ENCODE data around the gene FANCB. TPM values are rescaled to one million over a fixed set of nuclear protein-coding genes. Genes with fewer than 3 reads are reported as not detected.
A peak's percentile ranks its signal among the peaks of the same experiment; 100 is the strongest.

The FANCB gene
- total and polyA plus RNA-seq, 2 experiments from 2014 or later: 1.3 TPM; not detected in 1

DNA sequence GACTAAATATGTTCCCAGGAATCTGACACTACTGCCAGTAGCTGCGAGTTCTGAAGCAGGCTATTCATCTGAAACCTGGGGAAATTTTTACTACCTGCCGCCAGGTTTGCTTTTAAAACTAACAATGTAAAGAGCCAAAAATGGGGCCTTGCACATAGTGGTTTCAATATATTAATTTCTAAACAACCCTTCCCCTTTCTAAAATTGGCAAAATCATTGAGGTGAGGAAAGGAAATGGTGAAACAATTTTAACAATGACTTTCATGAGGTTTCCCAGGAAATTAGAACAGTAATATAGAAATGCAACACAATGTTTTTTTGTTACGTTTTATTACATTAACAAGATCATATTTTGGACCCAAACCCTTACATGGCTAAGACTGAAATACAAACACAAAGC lies 21.3 kb downstream of the FANCB start:
- Histone ChIP-seq H3K36me3 (no peaks in the 10 kb centered on the region), H3K4me1 (ENCODE audit: low read depth) (no peaks in the 10 kb centered on the region)
- DNase-seq (ENCODE audit: low read depth in 1 of 2, low spot score in 1 of 2): no peak

DNA sequence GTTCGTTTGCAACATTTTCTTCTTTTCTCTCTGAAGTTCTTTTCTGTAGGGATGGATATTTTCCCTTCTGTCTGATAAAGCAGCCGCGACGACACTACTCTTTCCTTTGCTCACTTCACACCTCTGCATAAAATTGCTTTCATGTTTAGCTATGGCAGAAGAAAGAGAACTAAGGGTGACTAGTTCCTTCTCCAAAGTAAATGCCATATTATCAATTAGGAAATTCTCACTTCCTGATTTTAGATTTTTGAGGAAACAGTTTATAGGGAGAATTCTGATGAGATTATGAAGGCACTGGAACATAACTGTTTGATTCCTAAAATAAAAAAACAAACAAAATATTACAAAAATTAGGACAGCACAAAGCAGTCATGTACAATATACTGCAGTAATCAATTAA lies 29.2 kb downstream of the FANCB start:
- no peaks in the 10 kb centered on the region for H3K4me1 ChIP-seq (ENCODE audit: low read depth)
- no peak for DNase-seq (ENCODE audit: low read depth in 1 of 2, low spot score in 1 of 2)
- H3K4me3 ChIP-seq: no peak overlapping the region
- H3K36me3 ChIP-seq: no peaks in the 10 kb centered on the region
- no peaks in the 10 kb centered on the region for H3K27me3 ChIP-seq
- H3K9me3 ChIP-seq (ENCODE audit: low read depth): no peaks in the 10 kb centered on the region
- no peak overlapping the region for H3K27ac ChIP-seq
- TF ChIP-seq, protein P1, sequence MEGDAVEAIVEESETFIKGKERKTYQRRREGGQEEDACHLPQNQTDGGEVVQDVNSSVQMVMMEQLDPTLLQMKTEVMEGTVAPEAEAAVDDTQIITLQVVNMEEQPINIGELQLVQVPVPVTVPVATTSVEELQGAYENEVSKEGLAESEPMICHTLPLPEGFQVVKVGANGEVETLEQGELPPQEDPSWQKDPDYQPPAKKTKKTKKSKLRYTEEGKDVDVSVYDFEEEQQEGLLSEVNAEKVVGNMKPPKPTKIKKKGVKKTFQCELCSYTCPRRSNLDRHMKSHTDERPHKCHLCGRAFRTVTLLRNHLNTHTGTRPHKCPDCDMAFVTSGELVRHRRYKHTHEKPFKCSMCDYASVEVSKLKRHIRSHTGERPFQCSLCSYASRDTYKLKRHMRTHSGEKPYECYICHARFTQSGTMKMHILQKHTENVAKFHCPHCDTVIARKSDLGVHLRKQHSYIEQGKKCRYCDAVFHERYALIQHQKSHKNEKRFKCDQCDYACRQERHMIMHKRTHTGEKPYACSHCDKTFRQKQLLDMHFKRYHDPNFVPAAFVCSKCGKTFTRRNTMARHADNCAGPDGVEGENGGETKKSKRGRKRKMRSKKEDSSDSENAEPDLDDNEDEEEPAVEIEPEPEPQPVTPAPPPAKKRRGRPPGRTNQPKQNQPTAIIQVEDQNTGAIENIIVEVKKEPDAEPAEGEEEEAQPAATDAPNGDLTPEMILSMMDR (IDR thresholded peaks at IDR 0.05; ENCODE audit: low read depth, low read length): no peak

More for the DNA sequence above, 21.3 kb downstream of the FANCB start:
- no peaks in the 10 kb centered on the region for H3K9me3 ChIP-seq (ENCODE audit: low read depth)
- no peak overlapping the region for H3K27ac ChIP-seq
- no peaks in the 10 kb centered on the region for H3K27me3 ChIP-seq
- TF ChIP-seq, protein P1 (IDR thresholded peaks at IDR 0.05; ENCODE audit: low read depth, low read length): no peak
- no peak overlapping the region for H3K4me3 ChIP-seq

DNA sequence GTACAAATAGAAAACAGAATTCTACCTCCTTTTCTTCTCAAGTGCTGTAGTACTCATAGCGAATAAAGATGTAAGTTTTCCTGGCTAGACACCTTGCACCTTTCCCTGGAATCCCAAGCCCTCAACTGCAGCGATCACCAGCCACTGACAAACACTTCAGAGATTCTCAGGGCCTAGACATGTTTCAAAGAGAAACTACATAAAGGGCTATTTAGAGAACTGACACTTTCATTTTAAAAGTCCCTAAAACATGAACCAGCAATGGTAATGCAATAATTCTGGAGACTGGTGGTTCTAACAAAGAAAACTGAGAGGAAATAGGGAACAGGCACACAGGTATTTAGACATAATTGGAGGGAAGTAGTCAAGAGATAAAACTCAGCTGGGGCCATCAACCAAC lies 35.7 kb downstream of the FANCB start:
- Histone ChIP-seq H3K36me3 (no peaks in the 10 kb centered on the region), H3K27ac (no peak overlapping the region), H3K27me3 (no peaks in the 10 kb centered on the region), H3K4me1 (ENCODE audit: low read depth) (no peaks in the 10 kb centered on the region), H3K4me3 (no peak overlapping the region), H3K9me3 (ENCODE audit: low read depth) (no peaks in the 10 kb centered on the region)
- DNase-seq (ENCODE audit: low read depth in 1 of 2, low spot score in 1 of 2): no peak
- TF ChIP-seq, protein P1 (IDR thresholded peaks at IDR 0.05; ENCODE audit: low read depth, low read length): no peak

DNA sequence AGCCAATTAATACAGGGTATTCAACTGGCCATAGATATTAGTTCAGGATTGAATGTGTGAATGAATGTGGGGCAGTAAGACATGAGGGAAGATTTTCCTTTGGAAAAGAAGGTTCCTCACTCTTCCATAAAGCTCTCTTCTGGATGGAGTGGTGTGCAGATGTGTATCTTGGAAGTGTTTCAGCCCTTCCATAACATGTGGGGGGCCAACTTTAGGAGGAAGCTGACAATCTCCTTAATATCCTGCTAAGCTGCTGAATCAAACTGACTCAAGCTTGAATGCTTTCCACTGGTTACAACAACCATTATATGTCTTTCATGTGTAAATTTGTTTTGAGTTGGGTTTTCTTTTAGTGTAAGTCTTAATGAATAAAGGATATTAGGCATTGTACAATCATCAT lies 40.3 kb downstream of the FANCB start:
- no peak for DNase-seq (ENCODE audit: low read depth in 1 of 2, low spot score in 1 of 2)
- H3K27me3 ChIP-seq: no peaks in the 10 kb centered on the region
- no peaks in the 10 kb centered on the region for H3K36me3 ChIP-seq
- H3K4me1 ChIP-seq (ENCODE audit: low read depth): no peaks in the 10 kb centered on the region
- TF ChIP-seq, protein P1 (IDR thresholded peaks at IDR 0.05; ENCODE audit: low read depth, low read length): no peak
- no peaks in the 10 kb centered on the region for H3K9me3 ChIP-seq (ENCODE audit: low read depth)
- no peak overlapping the region for H3K27ac ChIP-seq
- no peak overlapping the region for H3K4me3 ChIP-seq

DNA sequence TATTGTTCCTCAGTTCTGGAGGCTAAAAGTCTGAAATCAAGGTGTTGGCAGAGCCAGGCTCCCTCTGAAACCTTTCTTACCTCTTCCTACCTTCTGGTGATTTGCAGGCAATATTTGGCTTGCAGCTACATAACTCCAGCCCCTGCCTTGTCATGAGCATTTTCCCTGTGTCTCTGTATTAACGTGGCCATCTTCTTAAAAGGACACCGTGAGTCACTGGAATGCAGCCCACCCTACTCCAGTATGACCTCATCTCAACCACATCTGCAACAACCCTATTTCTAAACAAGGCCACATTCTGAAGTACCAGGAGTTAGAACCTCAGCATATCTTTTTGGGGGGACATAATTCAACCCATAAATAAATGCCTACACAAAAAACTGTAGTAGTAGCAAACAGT lies 40.7 kb downstream of the FANCB start:
- Histone ChIP-seq H3K4me3 (no peak overlapping the region), H3K9me3 (ENCODE audit: low read depth) (no peaks in the 10 kb centered on the region), H3K36me3 (no peaks in the 10 kb centered on the region), H3K4me1 (ENCODE audit: low read depth) (no peaks in the 10 kb centered on the region), H3K27me3 (no peaks in the 10 kb centered on the region), H3K27ac (no peak overlapping the region)
- DNase-seq (ENCODE audit: low read depth in 1 of 2, low spot score in 1 of 2): peak in 1 of 2 donors; percentile 17
- TF ChIP-seq, protein P1 (IDR thresholded peaks at IDR 0.05; ENCODE audit: low read depth, low read length): no peak

DNA sequence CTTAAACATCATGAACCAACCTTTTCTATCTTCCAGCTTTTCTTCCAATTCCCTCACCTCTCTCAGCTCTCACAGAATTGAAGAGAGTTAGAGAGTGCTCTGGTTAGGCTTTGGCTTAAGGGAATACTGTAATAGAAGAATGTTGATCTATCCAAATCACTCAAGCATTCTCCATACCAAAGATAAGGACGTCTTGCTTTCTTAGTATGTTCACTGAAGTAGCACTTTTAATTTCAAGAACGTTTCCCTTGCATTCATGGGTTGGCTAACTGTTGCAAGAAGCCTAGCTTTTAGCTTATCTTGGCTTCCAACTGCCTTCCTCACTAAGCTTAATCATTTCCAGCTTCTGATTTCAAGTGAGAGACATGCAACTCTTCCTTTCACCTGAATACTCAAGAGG lies 43.2 kb downstream of the FANCB start:
- no peaks in the 10 kb centered on the region for H3K9me3 ChIP-seq (ENCODE audit: low read depth)
- H3K27me3 ChIP-seq: no peaks in the 10 kb centered on the region
- H3K36me3 ChIP-seq: no peaks in the 10 kb centered on the region
- no peak overlapping the region for H3K27ac ChIP-seq
- DNase-seq (ENCODE audit: low read depth in 1 of 2, low spot score in 1 of 2): no peak
- no peak overlapping the region for H3K4me3 ChIP-seq
- no peaks in the 10 kb centered on the region for H3K4me1 ChIP-seq (ENCODE audit: low read depth)
- TF ChIP-seq, protein P1 (IDR thresholded peaks at IDR 0.05; ENCODE audit: low read depth, low read length): no peak
